ENCODE results near the gene CUL4A. TPM values are rescaled to one million over a fixed set of nuclear protein-coding genes. Genes with fewer than 3 reads are reported as not detected.

The CUL4A gene
- total and polyA plus RNA-seq, 9 of the 15 experiments (the other 6 are each of a cell fraction or from before 2014, with no cell fraction given) = 21.1 to 92.0 (median 63.2) TPM

DNA sequence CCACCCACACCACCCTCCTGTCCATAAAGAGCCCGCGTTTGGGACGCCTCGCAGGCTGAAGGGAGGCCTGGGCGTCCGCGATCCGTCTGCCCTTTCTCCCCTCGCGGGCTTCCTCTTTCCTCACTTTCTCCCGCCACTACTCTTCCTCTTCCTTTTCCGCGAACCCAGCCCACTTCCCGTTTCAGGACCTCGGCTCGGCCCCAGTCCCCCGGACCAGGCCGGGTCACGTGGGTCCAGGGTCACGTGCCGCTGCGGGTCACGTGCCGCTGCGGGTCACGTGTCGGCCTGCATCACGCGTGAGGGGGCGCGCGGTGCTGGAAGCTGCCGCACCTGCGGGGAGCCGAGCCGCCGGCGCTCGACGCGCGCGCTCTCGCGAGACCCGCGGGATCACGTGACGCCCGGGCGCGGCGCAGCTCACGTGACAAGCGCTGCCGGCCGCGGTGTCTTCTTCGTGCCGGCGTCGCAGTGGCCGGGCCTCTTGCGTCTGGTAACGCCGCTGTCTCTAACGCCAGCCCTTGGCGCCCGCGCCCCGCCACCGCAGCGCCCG lies 87.5 kb downstream of the CUL4A start, which contains the start of gene LAMP1 (continued):
- TF ChIP-seq ATF6 (CRISPR knock-in tag; IDR thresholded peaks at IDR 0.05) (no peak), LCOR (CRISPR knock-in tag; IDR thresholded peaks at IDR 0.05) (no peak; the same call in 1 of the 2 replicates), GABPB1 (CRISPR knock-in tag; IDR thresholded peaks at IDR 0.05) (peak; percentile 76; the same call in 1 of the 2 replicates), TAF9B (IDR thresholded peaks at IDR 0.05; ENCODE audit: partially characterized antibody) (peak; percentile 75), SMARCC2 (IDR thresholded peaks at IDR 0.05; ENCODE audit: low read depth) (no peak), CBX3 (IDR thresholded peaks at IDR 0.05; ENCODE audit: borderline replicate concordance in 1 of 2, low read length in 2 of 2) (peak in 1 of 2 experiments; percentile 78; a peak in 1 of 3 replicates), MGA (IDR thresholded peaks at IDR 0.05) (peak; percentile 97), ZNF696 (CRISPR knock-in tag; conservative IDR thresholded peaks at IDR 0.05) (no peak), THAP12 (CRISPR knock-in tag; IDR thresholded peaks at IDR 0.05) (no peak), MCM3 (IDR thresholded peaks at IDR 0.05) (no peak), FOXK1 (CRISPR knock-in tag; IDR thresholded peaks at IDR 0.05; ENCODE audit: borderline replicate concordance) (peak; percentile 67; the same call in 1 of the 2 replicates), NFIX (CRISPR knock-in tag; IDR thresholded peaks at IDR 0.05; ENCODE audit: low read depth) (no peak)

Measured in K562 (cell line).